Heart right ventricle (tissue), 16 donors: Measurements from ENCODE around the gene SH3RF1. TPM values are rescaled to one million over a fixed set of nuclear protein-coding genes. Genes with fewer than 3 reads are reported as not detected.

Source experiments
- ATAC-seq, 8 donors: fragments of 200-7000 bp; cut with Tn5 transposase; one replicate each; pipeline ENCODE4 v1.9.1; 2020; ENCODE audit warnings: mild to moderate bottlenecking in 8 of 8, moderate library complexity in 8 of 8, moderate number of reproducible peaks in 1 of 8
- DNase-seq, 2 donors: peaks; one replicate each; pipeline ENCODE4 v3.0.0-alpha.2; 2020
- H3K27ac ChIP-seq, 10 donors: fragments of 200-600 bp; sonication (generic) in 2 of 10; one replicate each; pipeline versions ENCODE4 v1.5.0 to v1.8.0; 2020 to 2022; ENCODE audit warnings: mild to moderate bottlenecking in 3 of 10
- H3K27me3 ChIP-seq, 7 donors: fragments of 200-600 bp; one replicate each; pipeline ENCODE4 v1.8.0; 2021 to 2022; ENCODE audit warnings: mild to moderate bottlenecking in 2 of 7
- H3K36me3 ChIP-seq, 9 donors: fragments of 200-600 bp; sonication (generic) in 1 of 9; one replicate each; pipeline versions ENCODE4 v1.5.0 to v1.8.0; 2020 to 2022; ENCODE audit warnings: mild to moderate bottlenecking in 2 of 9
- H3K4me1 ChIP-seq, 9 donors: fragments of 200-600 bp; sonication (generic) in 1 of 9; one replicate each; pipeline versions ENCODE4 v1.5.0 to v1.8.0; 2020 to 2022; ENCODE audit warnings: mild to moderate bottlenecking in 4 of 9
- H3K4me3 ChIP-seq, 10 donors: fragments of 200-600 bp; sonication (generic) in 2 of 10; one replicate each; pipeline versions ENCODE4 v1.5.0 to v1.8.0; 2020 to 2022; ENCODE audit warnings: mild to moderate bottlenecking in 7 of 10, moderate library complexity in 2 of 10
- H3K9me3 ChIP-seq, 11 donors: fragments of 200-600 bp in 10 of 11; sonication (generic) in 2 of 11; one replicate each; pipeline versions ENCODE4 v1.5.0 to v1.8.0; 2013 to 2022; ENCODE audit warnings: mild to moderate bottlenecking in 2 of 11, control low read depth in 1 of 11, moderate library complexity in 1 of 11
- WGBS, 2 donors: extraction: QIAGEN DNeasy Blood & Tissue Kit; methylation state at CpG; one replicate each; pipeline ENCODE4 v1.1.7; 2013; ENCODE audit warnings: inconsistent platforms in 1 of 2; 5-methylcytosine and 5-hydroxymethylcytosine counted together
- intact Hi-C, 10 donors: fragments of 100-400 bp; cut with DNase I; formaldehyde crosslinking; loops; one replicate each; pipeline versions ENCODE4 v1.11.1 to v1.14.2; 2022
- polyA plus RNA-seq, 2 donors: library from polyadenylated mRNA; stranded (reverse); fragments of 200-250 nt; gene quantifications; one replicate each; pipeline ENCODE4 v1.2.3, GENCODE V29; 2013
- total RNA-seq, 10 donors: library from RNA; stranded (reverse); fragmentation: NEBNext Ultra II Directional in 3 of 10; extraction: Animal tissue kit (Norgen Biotek cat#: 25700) in 3 of 10; gene quantifications; one replicate each; pipeline versions ENCODE4 v1.2.1 to v1.2.4, GENCODE V29; 2021 to 2023
- TF ChIP-seq, protein P1 (sequence below), 9 donors: fragments of 200-600 bp; sonication (generic) in 2 of 9; IDR thresholded peaks; one replicate each; pipeline versions ENCODE4 v1.5.0 to v1.8.0; 2021 to 2022; ENCODE audit warnings: antibody characterized with exemption in 9 of 9, mild to moderate bottlenecking in 5 of 9, moderate library complexity in 1 of 9
- donor health status: Arrhythmogenic right ventricular cardiomyopathy.
- donor health status: ischemic (EF 13 %, LVEDD 7.1; RV severe dilation, severe dysfunction).
- donor health status: healthy with polysubstance abuse.
- donor health status: DM: no; HTN: yes; CAD: no.
- donor health status: DM: no; HTN: no; CAD: no.
- donor health status: ischemic (EF 25% LVEDD 6.9; RV normal size, moderate dysfunction).
- donor health status: ischemic (EF 25% LVEDD 5.7; RV mildly dilated, moderate dysfunction).
- donor health status: healthy.
- donor health status: DM: yes; HTN: yes; CAD: no.
- donor health status: Ischemic cardiomyopathy.
- donor health status: ischemic (EF 35%, LVEDD 5.7; RV mildly dilated, moderate dysfunction).
- donor health status: nonischemic (EF 11% LVEDD 7.7; RV severe dilation, severe dysfunction).
- donor health status: DM: yes; HTN: yes; CAD: no.
- donor health status: PGD.
- donor health status: ischemic (EF 29% LVEDD 5.4; RV normal size, mild dysfunction).
- donor health status: nonischemic (EF 23%, LVEDD 6.1; RV moderate dilation, normal function).

The SH3RF1 gene
- total and polyA plus RNA-seq, 12 donors, result 2.6 to 11.7 (median 8.9) TPM

- TF ChIP-seq, protein P1, sequence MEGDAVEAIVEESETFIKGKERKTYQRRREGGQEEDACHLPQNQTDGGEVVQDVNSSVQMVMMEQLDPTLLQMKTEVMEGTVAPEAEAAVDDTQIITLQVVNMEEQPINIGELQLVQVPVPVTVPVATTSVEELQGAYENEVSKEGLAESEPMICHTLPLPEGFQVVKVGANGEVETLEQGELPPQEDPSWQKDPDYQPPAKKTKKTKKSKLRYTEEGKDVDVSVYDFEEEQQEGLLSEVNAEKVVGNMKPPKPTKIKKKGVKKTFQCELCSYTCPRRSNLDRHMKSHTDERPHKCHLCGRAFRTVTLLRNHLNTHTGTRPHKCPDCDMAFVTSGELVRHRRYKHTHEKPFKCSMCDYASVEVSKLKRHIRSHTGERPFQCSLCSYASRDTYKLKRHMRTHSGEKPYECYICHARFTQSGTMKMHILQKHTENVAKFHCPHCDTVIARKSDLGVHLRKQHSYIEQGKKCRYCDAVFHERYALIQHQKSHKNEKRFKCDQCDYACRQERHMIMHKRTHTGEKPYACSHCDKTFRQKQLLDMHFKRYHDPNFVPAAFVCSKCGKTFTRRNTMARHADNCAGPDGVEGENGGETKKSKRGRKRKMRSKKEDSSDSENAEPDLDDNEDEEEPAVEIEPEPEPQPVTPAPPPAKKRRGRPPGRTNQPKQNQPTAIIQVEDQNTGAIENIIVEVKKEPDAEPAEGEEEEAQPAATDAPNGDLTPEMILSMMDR (IDR thresholded peaks at IDR 0.05), result no peak
- DNase-seq (no peak), ATAC-seq (no peak)
- no peaks in the 10 kb centered on the region for H3K27me3 ChIP-seq
- H3K36me3 ChIP-seq, result no peaks in the 10 kb centered on the region
- 91 to 97% methylated on average over 2 of the region's 2 CpGs for WGBS, 2 donors
- no peak overlapping the region for H3K4me3 ChIP-seq
- intact Hi-C loops, result loop anchor here in 3 of 10 donors (5.0 to 10.0 kb wide), 3 partner anchors 171 to 291 kb away; no protein-coding TSS in a partner anchor
- no peaks in the 10 kb centered on the region for H3K9me3 ChIP-seq
- no peak overlapping the region for H3K27ac ChIP-seq
- H3K4me1 ChIP-seq, result peaks cover 8 to 23% (median 19%) of the 10 kb centered on the region in 9 donors
Observed at GRCh38 chr4:169313732-169314131, 43.0 kb upstream of the SH3RF1 start.

DNA sequence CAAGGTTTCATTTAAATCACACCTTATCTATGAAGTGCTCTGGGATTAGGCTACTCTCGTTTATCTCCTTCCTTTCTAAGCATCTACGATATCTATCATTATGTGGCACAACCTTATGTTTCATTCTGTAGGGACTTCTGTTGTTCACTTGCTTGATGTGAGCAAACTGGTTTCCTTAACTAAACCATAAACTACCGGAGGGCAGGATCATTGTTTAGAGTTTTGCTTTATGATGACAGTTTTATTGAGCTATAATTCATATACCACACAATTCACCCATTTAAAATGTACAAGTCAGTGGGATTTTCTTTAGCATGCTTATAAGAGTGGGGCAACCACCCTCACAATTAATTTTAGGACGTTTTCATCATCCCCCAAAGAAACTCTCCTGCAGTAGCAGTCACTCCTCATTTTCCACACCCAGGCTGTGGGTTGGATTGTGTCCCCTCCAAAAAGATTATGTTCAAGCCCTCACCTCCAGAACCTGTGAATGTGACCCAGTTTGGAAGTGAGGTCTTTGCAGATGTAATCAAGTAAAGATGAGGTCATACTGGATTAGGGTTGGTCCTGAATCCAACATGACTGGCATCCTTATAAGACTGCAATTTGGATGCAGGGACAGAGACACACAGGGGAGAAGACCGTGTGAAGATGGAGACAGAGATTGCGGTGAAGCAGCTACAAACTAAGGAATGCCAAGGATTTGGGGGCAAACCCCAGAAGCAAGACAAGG, 42.1 kb upstream of the SH3RF1 start:
- TF ChIP-seq, protein P1 (IDR thresholded peaks at IDR 0.05), result no peak
- intact Hi-C loops, result loop anchor here in 3 of 10 donors (5.0 to 10.0 kb wide), 3 partner anchors 172 to 291 kb away; no protein-coding TSS in a partner anchor
- 91 to 92% methylated on average over 6 of the region's 6 CpGs for WGBS, 2 donors

DNA sequence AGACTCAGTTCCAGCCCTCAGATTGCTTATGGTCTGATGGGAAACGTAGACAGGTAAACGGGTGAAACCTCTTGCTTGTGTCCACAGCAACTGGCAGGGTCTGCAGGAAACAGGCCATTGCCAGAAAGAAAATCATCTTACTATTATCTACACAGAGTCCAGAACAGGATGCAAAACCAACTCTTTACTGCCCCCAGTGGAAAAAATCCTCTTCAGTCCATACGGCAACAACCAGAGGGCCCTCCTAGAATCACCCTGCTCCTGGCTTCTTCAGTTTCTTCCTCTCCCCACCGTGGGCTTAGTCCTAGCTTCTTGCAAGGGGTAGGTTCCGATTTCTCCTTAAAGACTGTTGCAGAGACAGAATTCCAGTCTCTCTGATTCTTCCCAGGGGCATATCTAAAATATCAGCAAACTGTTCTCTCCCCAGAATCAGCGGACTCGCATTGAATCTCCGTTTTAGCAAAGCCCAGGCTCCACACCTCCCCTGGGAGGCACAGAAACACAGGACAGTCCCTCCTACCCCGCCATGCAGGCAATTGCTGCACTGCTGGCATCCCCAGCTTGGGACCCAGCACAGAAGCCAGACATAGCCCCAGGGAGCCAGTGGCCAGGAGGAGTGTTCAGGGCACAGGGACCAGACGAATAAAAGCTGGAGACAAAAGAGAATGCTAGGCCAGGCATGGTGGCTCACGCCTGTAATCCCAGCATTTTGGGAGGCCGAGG, 41.0 kb upstream of the SH3RF1 start:
- H3K36me3 ChIP-seq, result no peaks in the 10 kb centered on the region
- no peaks in the 10 kb centered on the region for H3K9me3 ChIP-seq
- DNase-seq (peak in 1 of 2 donors; percentile 55), ATAC-seq (peak; percentile 60 to 87 (median 78))
- H3K4me1 ChIP-seq, result peaks cover 8 to 23% (median 19%) of the 10 kb centered on the region in 9 donors
- H3K4me3 ChIP-seq, result no peak overlapping the region
- TF ChIP-seq, protein P1 (IDR thresholded peaks at IDR 0.05), result peak; percentile 43 to 72 (median 66)
- intact Hi-C loops, result loop anchor here in 3 of 10 donors (5.0 to 10.0 kb wide), 3 partner anchors 173 to 290 kb away; no protein-coding TSS in a partner anchor
- 63 to 69% methylated on average over 12 of the region's 12 CpGs for WGBS, 2 donors
- no peaks in the 10 kb centered on the region for H3K27me3 ChIP-seq
- H3K27ac ChIP-seq, result no peak overlapping the region

More for the DNA sequence above, 42.1 kb upstream of the SH3RF1 start:
- Histone ChIP-seq H3K4me1 (peaks cover 8 to 23% (median 19%) of the 10 kb centered on the region in 9 donors), H3K27me3 (no peaks in the 10 kb centered on the region), H3K27ac (no peak overlapping the region), H3K36me3 (no peaks in the 10 kb centered on the region), H3K4me3 (no peak overlapping the region), H3K9me3 (no peaks in the 10 kb centered on the region)
- DNase-seq (no peak), ATAC-seq (no peak)

- TF ChIP-seq, protein P1 (IDR thresholded peaks at IDR 0.05), result no peak
- Histone ChIP-seq H3K36me3 (no peaks in the 10 kb centered on the region), H3K4me1 (peaks cover 0 to 16% (median 6%) of the 10 kb centered on the region in 9 donors), H3K4me3 (no peak overlapping the region), H3K27me3 (no peaks in the 10 kb centered on the region), H3K9me3 (no peaks in the 10 kb centered on the region), H3K27ac (no peak overlapping the region)
- ATAC-seq (no peak), DNase-seq (no peak)
- intact Hi-C loops, result loop anchor here in 1 of 10 donors (10.0 kb wide), 1 partner anchor 385 kb away; no protein-coding TSS in a partner anchor
- WGBS, 2 donors, result 90 to 93% methylated on average over 12 of the region's 12 CpGs
Observed at GRCh38 chr4:169309326-169309967, 38.7 kb upstream of the SH3RF1 start.
